NCI-H82 (cell line): Measurements from ENCODE around the gene CCDC191.

ENCODE experiments used
- DNase-seq: peaks from one replicate; lab custom pipeline; 2025; lab: John Stamatoyannopoulos, UW

CCDC191 gene

DNA sequence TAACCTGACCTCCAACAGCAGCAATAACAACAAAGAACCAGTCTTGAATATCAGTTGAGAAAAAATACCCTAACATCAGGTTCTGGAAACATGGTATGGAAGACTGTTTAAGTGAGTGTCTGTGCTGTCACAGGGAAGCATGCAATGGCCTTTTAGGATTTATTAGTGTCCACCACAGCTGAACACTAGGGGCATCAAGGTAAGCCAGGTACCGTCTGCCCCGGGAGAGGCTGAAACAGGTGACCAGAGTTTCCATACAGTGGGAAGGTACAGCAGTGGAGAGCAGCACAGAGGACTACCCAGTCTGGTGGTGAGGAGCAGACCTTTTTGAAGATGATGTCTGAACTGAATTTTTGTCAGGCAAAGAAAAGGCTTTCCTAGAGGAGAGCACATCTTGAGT is 90.2 kb downstream of the CCDC191 start:
- DNase-seq: no peak

DNA sequence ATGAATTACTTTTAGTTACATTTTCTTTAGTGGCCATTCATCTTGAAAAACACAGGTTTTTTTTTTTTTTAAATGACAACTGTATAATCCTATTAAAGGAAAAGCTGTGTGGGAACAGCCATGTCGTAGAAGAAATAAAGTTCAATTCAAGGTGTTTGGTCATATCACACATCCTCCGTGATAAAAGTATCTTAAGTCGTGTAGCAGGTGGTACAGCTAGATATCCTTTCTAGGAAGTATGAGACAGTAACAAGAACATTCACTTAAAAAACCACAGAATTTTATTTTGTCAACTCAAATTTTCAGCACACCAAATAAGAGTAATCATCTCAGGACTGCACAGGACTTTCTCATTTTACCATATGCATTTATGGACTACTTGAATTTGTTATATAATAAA is 92.4 kb downstream of the CCDC191 start:
- no peak for DNase-seq

DNA sequence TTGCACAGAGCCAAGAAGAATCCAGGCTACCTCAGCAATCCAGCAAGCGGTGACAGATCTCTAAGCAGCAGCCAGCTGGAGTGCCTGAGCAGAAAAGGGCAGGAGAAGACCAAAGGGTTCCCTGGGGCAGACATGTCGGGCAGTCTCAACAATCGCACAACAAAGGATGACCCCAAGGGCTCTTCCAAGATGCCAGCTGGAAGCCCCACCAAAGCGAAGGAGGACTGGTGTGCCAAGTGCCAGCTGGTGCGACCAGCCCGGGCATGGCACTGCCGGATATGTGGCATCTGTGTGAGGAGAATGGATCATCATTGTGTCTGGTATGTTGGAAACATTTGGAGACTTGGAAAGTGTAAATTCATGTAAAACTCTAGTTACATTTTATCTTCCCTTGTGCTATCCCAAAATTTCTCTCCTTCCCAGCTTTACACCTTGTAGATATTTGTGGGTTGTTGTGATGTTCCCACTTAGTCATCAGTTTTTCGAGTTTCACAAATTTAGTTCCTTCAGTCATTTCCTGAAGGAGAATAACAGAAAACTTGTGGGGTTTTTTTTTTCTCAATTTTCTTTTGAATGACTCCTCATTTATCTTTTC is 102.1 kb downstream of the CCDC191 start:
- DNase-seq: no peak

DNA sequence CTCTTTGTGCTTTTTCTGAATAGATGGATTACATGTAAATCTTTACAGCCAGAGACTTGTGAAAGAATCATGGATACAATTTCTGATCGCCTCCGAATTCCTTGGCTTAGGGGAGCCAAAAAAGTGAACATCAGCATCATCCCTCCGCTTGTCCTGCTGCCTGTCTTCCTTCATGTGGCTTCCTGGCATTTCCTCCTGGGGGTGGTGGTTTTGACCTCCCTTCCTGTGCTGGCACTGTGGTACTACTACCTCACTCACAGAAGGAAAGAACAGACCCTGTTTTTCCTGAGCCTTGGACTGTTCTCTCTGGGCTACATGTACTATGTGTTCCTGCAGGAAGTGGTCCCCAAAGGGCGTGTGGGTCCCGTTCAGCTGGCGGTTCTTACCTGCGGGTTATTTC is 102.6 kb downstream of the CCDC191 start:
- no peak for DNase-seq

DNA sequence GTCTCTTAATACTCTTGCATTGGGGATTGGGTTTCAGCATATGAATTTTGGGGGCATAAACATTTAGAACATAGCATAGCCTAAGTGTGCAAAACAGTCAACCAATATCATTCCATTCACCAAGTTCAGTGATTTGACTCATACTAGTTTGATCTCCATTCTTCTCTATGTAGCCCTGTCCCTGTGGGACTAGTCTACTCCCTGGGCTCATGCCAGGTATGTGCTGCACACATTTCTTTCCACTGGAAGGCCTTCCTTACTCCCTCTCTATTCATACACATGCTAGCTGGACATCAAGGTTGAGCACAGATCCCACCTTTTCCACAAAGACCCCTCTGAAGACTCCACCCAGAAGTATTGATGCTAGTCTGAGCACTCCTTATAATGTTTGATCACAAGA is 103.4 kb downstream of the CCDC191 start:
- DNase-seq: no peak

DNA sequence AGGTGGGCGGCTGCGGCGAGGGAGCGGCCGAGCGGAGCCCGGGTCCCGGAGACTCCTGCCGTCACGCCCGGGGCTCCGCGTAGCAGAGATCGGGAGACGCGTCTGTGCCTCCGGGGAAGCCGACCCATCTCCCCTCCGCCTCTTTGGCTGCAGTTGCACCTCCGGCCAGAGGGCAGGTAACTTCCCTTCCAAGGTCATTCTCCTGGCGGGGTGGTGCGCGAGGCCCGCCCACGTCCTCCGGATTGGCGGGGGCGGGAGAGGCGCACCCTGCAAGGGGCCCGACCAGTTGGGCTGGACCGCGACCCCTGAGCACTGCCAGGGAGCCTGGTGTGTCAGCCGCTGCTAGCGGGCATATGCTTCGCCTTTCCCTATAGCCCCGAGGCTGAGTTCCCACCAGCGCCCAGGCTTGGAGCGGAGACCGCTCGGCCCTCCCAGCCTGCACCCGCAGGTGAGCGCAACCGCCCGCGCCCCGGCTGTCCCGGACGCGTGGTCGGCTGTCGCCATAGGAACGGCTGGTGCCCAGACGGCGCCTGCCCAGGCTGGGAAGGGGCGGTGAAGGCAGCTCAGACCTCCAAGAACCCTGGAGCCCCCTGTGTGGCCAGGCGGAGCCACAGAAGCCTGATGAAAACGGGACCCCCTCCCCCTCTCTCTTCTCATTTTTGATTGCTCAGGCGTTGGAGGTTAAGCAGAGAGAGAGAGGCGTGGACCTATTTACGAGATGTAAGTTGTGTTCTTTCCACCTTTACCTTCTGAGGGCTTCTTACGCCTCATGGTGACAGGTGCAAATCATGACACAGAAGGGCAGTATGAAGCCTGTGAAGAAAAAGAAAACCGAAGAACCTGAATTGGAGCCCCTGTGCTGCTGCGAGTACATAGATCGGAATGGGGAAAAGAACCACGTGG is 108.1 kb downstream of the CCDC191 start:
- peak; percentile 71 for DNase-seq

DNA sequence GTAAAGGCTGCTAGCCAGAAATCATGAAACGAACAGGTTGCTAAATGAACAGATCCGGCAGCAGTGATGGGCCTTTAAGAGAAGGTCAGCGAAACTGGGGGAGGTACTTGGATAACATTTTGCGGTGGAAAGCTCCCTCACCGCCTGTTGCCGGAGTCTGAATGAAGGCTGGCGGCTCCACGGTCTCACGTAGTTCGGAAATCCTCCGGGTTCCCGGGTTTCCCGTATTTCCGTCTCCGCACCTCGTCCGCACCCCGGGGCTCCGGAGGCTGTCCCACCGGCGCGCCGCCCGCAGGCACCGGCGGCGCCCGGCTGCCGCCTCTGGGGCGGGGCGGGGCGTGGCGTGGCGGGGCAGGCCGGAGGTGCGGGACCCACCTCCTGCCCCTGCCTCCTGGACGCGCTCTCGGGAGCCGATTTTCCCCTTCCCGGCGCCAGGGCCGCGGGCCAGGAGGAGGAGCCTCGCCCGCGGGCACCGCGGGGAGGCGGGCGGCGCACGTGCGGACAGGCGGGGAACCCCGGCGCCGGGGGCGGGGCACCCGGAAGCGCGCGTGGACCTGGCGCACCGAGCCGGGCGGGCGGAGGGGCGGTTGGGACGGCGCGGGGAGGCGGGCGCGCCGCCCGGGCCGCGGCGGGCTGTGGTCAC is 108.8 kb downstream of the CCDC191 start, which contains the start of gene ZDHHC23:
Gene ZDHHC23, plus strand, starts transcription at position 642 of the 643 bp plus-strand sequence. CDS start 790 bp downstream, outside the sequence.
- peak; percentile 77 for DNase-seq

DNA sequence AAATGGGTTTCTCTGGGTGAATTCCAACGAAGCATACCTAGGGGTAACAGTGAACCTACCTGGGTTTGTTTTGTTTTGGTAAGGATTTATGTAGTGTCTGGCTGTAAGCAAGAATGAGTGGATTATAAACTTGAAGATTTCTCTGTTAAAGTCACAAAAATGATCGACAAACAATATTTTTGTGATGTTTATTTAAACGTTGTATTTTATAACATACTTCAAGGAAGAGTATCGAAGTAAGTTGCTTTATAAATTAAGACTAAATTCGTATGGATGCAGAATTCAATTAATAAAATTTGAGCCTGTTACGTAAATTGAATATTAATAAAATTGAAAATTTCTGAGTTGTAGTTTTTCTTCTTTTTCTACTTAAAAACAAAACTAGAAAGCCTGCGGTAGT is 109.5 kb downstream of the CCDC191 start:
- DNase-seq: no peak

DNA sequence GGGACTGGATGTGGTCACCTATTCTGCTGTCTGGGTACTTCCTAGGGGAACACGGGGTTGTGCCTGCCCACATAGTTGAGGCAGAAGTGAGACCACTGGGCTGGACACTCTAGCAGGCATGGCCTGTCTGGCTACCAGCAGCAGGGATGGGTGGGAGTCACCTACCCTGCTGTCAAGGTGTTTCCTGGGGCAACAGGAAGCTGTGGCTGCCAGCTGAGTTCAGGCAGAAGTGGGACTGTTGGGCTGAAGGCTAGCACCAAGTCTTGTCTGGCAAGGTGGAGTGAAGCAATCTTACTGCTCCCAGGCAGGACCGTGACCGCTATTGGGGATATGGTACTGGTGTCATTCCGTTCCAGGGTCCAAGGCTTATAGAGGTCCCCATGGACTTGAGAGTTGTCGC is 128.8 kb downstream of the CCDC191 start:
- DNase-seq: no peak

DNA sequence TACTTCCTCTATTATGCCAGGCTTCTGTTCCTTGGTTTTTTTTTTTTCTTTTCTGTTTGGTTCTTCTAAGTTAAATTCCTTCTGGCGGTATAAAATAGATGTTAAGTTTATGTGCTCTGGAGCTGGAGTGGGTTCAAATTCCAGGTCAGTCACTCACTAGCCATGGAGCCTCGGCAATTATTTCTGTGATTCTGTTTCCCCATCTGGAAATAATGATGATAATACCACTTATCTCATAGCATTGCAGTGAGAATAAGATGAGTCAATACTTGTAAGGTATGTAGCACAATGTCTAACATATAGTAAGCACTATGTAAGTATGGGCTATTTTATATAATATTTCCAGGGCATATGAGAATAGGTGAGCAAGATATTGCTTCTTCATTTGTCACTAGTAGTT is 141.7 kb downstream of the CCDC191 start:
- DNase-seq: no peak
